GM19468 (cell line): Measurements from ENCODE around the gene NCOA5.
"Not testable (repeated sequence)": the region's sequence is repeated elsewhere in the genome, so short reads cannot be mapped to it uniquely, and the experiment has no call there.

ENCODE experiments used
- ATAC-seq: cut with Tn5 transposase; IDR thresholded peaks from one replicate; pipeline ENCODE4 v1.9.1; 2021; ENCODE audit warnings: mild to moderate bottlenecking, moderate library complexity, moderate number of reproducible peaks; ENCODE audit not compliant: unreplicated experiment; ENCODE audit errors: extremely low read depth

NCOA5 gene

DNA sequence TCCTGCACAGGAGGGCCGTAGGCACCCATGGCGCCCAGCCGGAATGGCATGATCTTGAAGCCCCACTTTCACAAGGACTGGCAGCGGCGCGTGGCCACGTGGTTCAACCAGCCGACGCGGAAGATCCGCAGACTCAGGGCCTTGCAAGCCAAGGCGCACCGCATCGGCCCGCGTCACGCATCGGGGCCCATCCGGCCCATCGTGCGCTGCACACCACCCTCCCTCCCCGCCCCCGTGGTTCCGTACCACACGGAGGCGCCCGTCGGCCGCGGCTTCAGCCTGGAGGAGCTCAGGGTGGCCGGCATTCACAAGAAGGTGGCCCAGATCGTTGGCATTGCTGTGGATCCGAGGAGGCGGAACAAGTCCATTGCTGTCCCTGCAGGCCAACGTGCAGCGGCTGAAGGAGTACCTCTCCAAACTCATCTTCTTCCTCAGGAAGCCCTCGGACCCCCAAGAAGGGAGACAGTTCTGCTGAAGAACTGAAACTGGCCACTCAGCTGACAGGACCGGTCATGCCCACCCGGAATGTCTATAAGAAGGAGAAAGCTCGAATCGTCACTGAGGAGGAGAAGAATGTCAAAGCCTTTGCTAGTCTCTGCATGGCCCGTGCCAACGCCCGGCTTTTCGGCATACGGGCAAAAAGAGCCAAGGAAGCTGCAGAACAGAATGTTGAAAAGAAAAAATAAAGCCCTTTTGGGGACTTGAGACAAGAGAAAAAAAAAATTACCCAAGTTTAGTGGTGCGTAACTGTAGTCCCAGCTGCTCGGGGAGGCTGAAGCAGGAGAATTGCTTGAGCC, 9.9 kb upstream of the NCOA5 start:
- no peak for ATAC-seq

GRCh38 chr20:46093531-46093930, 3.8 kb upstream of the NCOA5 start:
- ATAC-seq: no peak

- ATAC-seq: not testable (repeated sequence)
These were observed 2.1 kb upstream of the NCOA5 start for GRCh38 chr20:46091622-46092535.

DNA sequence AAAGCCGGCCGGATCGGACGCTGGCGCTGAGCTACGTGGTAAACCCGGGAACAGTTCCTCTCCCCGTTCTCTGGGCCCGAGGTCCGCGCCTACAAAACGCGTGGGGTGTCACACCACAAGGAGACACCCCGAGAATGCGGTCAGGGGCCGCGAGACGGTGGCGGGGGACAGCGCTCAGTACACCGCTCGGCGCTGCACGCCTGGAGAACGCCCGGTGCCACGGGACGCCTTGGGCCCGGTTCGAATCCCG, 670 bp downstream of the NCOA5 start:
- ATAC-seq: no peak

DNA sequence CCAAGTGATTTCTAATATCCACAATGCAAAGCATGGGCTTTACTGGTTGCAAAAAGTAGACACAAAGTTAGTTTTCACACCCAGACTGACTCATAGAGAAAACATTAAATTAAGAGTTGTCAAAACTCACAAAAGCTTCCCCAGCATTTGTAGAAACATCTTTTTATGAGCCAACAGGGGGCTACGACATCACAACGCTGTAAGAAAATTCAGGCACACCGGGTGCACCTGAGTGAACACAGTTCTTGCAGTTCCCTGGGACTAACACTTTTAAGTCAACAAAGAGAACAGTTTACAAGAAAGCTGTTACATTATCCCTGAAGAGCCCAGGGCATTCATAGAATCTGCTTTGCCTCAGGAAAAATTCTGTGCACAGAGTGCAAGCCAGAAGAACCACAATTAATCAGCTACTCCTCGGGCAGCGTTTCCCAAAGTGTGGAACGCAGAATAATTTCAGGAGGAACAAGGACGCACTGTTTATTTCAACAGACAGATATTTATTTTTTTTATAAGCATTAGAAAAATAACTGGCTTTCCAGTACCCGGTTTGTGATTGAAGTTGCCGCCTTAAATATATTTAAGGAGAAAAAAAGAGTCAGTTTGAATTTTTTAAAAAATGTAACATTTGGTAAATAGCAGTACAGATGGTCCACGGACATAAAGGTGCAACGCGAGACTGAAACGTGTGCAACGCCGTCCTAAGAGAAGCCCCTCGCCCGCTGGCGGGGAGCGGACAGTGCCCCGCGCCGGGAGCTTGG, 1.2 kb downstream of the NCOA5 start:
- no peak for ATAC-seq

DNA sequence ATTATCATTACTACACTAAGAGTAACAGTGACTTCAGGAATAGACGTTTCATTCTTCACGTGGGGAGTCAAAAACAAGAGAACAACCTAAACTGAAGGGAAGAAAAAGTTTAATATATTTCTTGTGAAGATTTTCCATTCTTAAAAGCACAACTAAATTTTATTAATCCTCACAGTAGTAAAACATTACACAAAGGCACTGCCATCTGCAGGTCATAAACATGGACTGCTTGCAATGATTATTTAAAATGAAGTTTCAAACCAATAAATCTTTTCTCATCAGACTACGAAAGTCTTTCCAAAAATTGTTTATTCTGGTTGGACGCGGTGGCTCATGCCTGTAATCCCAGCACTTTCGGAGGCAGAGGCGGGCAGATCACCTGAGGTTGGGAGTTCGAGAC, 2.6 kb downstream of the NCOA5 start:
- no peak for ATAC-seq

DNA sequence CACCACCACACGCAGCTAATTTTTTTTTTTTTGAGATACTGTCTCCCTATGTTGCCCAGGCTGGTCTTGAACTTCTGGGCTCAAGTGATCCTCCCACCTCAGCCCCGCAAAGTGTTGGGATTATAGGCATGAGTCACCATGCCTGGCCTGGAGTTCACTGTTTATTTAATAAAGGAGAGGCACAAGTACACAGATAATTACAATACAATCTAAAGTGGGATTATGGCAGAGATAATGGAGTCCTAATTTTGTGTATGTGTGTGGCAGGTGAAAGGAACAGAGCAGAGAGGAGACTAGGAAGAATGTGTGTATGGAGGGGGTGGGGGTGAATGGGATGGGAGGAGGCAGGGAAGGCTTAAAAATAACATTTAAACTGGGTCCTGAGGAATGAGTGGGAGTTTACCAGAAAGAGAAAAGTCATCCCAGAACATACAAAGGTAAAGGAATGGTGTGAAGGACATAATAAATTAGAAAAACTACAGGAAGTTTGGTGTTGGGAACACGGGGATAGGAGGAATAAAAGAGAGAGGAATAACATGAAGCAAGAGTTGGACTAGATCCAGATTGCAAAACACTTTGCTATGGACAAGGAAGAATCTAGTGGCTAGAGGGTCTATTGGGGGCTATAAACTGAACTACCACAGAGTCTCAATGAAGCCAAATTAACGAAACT, 4.4 kb downstream of the NCOA5 start:
- no peak for ATAC-seq

- no peak for ATAC-seq
These were observed 5.0 kb downstream of the NCOA5 start for GRCh38 chr20:46084805-46085178.

DNA sequence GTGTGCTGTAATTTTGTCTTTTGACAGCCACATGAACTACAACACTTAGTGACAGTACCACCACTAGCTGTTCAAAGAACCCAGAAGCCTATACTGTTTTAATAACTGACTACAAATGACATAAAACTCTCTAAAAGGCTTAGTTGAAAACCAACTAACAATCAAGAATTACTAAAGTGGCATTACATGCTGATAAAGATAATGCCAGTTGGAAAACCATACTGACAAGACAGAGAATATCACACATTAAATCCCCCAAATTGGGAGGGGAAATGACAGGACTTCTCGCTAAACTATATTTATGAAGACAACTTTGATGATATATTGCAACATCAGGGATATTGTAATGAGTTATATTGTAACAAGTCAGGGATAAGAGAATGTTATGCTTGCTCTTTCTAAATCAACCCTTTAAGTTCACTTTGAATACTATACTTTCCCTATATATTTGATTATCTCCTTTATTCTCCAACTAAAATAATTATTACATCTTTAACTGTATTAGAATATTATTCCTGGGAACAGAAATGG, 6.2 kb downstream of the NCOA5 start:
- ATAC-seq: no peak

GRCh38 chr20:46083101-46083500, 6.7 kb downstream of the NCOA5 start:
- ATAC-seq: no peak

GRCh38 chr20:46081074-46081473, 8.7 kb downstream of the NCOA5 start:
- ATAC-seq: no peak

DNA sequence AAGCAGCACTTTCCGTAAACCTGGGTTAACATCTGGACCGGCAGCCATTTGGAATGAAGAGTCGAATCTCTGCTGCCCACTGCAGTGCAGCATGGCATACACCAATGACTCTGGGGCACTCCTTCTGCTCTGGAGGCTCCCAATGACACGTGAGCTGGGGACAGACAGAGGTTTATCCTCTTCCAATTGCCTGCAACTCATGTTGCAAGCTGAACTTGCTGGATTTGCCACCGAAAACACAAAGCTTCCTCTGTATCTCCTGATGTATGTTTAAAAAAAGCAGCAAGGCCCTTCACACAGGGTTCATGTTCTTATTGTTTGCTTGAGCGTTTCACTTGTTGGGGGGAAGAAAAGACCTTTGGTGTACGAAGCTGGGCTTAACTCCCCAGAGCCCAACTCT, 10.8 kb downstream of the NCOA5 start:
- no peak for ATAC-seq

DNA sequence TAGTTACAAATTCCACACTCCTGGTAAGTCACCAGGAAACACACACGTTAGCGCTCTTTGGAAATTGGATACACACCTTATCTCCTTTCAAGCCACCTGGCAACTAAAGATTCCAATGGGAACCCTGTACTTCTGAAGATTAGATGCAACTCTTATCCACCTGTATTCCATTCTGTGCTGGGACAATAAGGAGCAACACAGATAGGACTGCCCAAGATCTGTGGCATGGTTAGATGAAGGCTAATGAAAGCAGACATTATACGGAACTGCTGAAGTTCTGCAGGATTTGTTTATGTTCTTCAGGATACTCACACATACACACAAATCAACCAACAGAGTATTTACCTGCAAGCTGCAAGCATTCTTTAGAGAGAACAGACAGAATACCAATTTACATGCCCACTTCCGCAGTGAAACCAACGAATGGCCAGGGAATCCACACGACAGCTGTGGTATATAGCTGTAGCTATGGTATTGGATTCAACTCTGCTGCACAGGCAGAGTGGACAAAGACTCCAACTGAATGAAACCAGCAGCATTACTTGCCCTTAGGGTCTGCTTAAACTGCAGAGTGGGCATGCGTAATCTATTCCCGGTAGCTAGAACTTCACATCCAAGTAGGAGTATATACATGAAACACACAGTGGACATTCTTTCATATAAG, 12.0 kb downstream of the NCOA5 start:
- ATAC-seq: no peak

DNA sequence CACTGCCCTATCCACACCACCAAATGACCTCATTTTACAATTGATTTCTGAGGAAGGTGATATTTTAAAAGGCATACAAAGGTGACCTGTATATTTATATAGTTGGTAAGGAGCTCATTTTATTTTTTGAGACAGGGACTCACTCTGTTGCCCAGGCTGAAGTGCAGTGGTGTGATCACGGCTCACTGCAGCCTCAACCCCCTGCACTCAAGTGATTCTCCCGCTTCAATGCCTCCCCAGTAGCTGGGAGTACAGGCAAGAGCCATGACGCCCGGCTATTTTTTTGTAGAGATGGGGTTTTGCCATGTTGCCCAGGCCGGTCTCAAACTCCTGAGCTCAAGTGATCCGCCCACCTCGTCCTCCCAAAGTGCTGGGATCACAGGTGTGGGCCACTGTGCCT, 13.0 kb downstream of the NCOA5 start:
- no peak for ATAC-seq

- no peak for ATAC-seq
These were observed 15.8 kb downstream of the NCOA5 start for GRCh38 chr20:46074006-46074405.

DNA sequence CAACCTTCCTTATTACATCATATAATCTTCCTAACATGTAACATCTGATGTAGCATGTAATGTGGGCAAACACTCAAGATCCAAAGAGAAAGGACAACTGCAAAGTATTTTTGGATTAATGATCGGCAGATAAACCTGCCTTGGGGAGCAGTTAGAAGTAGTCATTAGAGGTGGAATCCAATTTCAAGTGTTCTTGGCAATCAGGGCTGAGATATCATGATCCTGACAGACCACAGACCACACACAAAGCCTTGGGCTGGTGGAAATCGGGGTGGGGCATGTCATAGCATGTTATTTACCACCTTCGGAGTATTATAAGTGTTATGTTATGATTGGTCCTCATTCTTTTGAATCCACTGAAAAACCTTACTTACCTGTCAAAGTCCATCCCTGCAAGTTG, 16.3 kb downstream of the NCOA5 start:
- no peak for ATAC-seq

GRCh38 chr20:46073024-46073423, 16.7 kb downstream of the NCOA5 start:
- no peak for ATAC-seq

GRCh38 chr20:46071573-46071972, 18.2 kb downstream of the NCOA5 start:
- ATAC-seq: no peak

GRCh38 chr20:46070215-46070900, 19.4 kb downstream of the NCOA5 start:
- ATAC-seq: no peak
